ENCODE results near the gene MYO15A.

The MYO15A gene

GRCh38 chr17:18108401-18109312, at the start of gene MYO15A:
MYO15A (plus strand) TSS chr17:18108756; CDS start chr17:18118801, 10,045 bp downstream.
- no peak for DNase-seq

DNA sequence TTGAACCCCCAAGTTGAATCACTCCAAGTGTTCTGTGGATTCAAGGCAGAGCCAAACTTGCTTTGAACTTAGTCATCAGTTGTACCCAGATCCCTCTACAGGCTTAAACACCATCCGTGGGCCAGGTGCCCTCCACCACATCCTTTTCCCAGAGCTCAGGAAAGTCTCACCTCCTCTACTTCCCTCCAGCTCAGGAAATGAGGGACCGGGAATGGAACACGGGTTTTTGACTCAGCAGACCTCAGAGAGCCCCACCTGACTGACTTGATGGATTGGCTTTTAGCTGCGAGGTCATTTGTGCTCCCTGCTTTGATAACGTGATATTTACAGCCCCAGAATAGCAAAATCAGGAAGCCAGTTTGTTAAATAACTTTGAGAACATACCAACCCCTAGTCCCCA, 49.3 kb upstream of the MYO15A start:
- no peak for DNase-seq

DNA sequence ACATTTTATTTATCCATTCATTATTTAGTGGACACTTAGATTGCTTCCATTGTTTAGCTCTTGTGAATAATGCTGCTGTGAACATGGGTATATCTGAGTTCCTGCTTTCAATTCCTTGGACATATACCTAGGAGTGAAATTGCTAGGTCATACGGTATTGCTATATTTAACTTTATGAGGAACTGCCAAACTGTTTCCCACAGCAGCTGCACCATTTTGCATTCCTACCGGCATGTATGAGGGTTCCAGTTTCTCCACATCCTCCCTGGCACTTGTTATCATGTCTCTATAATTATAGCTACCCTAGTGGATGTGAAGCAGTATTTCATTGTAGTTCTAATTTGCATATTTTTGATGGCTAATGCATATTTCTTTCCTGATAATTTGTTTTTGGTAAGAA, 44.5 kb upstream of the MYO15A start:
- no peak for DNase-seq

DNA sequence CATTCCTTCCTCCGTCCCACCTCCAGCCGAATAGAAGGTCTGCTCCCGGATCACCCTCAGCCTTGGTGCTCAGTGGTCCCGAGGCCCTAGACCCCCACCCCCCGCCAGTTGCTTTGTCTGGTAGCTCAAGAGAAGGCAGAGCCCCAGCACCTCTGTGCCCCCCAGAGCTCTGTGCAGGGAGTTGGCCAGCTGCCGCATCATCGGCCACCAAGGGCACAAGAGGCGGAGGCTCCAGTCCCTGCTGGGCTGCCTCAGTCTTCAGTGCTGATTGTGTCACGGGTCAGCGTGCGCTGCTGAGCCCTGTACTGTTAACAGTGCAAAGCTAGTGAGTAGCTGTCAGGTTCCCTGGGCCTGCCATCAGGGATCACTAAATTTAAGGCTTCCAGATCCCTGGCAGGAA, 43.0 kb upstream of the MYO15A start:
- no peak for DNase-seq

GRCh38 chr17:18066866-18067265, 41.7 kb upstream of the MYO15A start:
- no peak for DNase-seq

- DNase-seq, result no peak
Measured at GRCh38 chr17:18069101-18069500, 39.5 kb upstream of the MYO15A start.

GRCh38 chr17:18070861-18071340, 37.7 kb upstream of the MYO15A start:
- no peak for DNase-seq

GRCh38 chr17:18071751-18072150, 36.8 kb upstream of the MYO15A start:
- DNase-seq, result no peak

DNA sequence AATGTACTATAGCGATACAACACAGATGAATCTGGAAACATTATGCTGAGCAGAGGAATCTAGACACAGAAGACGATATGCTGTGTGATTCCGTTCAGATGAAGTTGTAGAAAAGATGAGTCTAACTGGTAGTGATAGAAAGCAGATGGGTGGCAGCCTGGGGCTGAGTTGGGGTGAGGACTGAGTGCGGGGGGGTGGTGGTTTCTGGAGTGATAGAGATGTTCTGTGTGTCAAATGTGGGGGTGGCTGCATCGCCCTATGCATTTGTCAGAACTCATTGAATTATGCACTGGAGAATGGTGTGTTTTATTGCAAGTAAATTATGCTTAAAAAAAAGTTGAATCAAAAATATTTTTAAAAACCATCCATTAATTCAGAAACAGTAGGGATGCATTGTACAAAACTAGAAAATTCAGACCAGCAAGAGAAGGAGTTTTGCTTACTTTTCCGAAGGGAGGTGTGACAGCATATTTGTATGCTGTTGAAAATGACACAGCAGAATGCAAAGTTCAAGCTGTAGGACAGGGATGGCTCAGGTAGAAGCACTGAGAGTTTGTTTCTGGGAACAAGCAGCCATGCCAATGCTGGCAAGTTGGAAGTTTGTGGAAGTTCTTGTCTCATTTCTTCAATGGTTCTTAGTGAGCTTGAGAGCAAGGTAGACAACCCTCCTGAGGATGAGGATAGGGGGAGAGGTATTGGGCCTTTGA, 33.8 kb upstream of the MYO15A start:
- DNase-seq, result no peak

DNA sequence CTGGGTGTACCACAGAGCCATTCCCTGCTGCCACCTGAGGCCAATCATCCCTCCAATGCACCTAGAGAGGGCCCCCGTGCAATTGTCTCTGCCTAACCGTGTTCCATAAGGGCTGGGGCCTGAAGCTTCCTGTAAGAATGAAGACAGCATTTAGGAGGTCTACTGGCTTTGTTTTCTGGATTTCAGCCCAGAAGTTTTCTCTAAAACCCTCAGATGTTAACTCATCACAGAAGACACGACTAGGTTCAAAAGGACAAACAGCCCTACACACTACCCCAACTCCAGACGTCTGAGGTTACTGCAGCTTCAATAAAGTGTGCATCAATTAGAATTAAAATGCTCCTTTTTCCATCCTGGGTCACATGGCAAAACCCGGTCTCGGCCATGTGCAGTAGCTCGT, 31.6 kb upstream of the MYO15A start:
- DNase-seq, result no peak

- DNase-seq, result no peak
Measured at GRCh38 chr17:18079543-18079942, 29.0 kb upstream of the MYO15A start.

DNA sequence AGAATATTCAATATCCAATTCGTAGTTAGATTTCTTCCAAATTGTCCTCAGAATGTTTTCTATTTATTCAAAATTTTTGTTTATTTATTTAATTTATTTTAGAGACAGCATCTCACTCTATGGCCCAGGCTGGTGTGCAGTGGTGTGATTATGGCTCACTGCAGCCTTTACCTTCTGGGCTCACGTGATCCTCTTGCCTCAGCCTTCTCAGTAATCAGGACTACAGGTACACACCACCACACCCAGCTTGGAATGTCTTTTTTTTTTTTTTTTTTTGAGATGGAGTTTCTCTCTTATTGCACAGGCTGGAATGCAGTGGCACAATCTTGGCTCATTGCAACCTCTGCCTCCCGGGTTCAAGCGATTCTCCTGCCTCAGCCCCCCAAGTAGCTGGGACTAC, 24.3 kb upstream of the MYO15A start:
- no peak for DNase-seq

GRCh38 chr17:18087610-18088491, 20.7 kb upstream of the MYO15A start, which contains the start of gene DRG2:
DRG2 (plus strand) TSS chr17:18087948; CDS start chr17:18088024, 76 bp downstream.
- peak; percentile 78 to 84 (median 80) for DNase-seq

GRCh38 chr17:18089613-18090012, 18.9 kb upstream of the MYO15A start:
- DNase-seq, result no peak

DNA sequence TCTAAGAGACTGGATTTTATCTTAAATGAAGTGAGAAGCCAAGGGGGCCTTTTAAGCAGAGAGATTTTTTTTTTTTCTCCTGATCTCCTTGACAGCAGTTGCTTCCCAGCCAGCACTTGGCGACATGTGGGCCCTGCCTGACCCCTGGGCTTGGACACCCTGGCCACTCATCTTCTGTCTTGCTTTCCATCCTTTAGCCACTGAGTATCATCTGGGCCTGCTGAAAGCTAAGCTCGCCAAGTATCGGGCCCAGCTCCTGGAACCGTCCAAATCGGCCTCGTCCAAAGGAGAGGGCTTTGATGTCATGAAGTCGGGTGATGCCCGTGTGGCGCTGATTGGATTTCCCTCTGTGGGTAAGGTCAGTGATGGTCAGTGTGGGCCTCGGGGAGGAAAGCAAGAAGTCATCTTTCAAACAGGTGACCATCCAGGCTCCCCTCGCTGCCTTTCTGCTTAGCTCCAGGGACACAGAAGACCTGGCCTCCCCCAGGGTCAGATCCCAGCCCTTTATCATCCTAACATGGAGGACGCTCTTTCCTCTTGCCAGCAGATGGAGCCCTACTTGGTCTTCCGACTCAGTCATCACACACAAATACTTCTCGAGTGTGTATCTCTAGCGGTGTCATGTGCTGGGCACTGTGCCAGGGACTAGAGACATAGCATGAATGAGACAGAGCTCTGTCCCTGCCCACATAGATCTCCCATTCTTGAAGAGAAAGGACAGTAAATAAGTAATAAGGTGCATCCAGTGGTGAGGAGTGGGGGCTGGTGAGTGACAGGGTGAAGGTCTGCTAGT, 14.7 kb upstream of the MYO15A start:
- DNase-seq, result no peak

DNA sequence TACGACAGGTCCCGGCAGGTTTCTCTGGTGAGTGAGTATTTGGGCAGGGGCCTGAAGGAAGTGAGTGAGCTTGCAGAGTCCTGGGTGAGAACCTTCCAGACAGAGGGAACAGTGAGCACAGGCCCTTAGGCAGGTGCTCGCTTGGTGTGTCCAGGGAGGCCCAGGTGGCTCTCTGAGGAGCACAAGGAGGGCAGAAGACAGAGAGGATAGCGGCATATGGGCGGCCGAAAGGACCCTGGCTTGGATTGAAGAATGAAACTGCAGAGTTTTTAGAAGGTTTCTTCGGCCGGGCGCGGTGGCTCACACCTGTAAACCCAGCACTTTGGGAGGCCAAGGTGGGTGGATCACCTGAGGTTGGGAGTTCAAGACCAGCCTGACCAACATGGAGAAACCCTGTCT, 14.1 kb upstream of the MYO15A start:
- DNase-seq, result no peak

- no peak for DNase-seq
Measured at GRCh38 chr17:18099516-18099915, 9.0 kb upstream of the MYO15A start.

DNA sequence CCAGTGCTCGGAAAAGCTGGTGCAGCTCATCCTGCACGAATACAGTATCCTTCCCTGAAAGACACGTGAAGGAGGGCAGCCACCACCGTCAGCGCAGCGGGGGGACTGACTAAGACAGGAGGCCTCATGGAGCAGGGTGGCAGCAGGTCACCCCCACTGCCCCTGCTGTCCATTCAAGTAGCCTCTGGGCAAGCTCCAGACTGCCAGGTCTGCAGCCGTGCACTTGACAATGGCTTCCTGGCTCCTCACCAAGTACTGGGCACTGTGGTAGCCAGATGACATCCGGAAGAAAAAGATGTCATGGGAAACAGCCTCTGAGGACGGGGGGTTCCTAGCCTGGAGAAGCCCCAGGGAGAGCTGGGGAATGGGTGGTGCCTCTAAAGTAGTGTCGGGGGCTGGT, 7.9 kb upstream of the MYO15A start:
- no peak for DNase-seq

- no peak for DNase-seq
Measured at GRCh38 chr17:18101828-18102227, 6.7 kb upstream of the MYO15A start.

DNA sequence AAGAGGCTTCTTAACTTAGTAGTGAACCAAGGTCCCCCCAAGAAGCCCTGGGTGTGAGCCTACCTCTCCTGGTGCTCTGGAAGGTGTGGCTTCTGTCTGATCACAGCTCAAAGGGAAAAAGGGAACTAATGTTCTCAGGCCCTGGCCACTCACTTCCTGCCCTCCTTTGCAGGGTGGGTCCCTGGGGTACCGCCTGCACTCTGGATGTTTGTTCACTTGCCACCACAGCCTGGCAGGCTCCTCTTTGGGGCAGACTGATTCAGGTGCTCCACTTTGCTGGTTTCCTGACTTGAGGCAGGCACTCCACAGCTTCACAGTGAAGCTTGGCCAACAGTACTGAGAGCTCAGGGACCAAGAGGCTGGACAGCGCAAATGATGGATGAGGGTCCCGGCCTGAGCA, 5.9 kb upstream of the MYO15A start:
- no peak for DNase-seq

GRCh38 chr17:18105027-18105426, 3.5 kb upstream of the MYO15A start:
- DNase-seq, result no peak

GRCh38 chr17:18105595-18105994, 3.0 kb upstream of the MYO15A start:
- no peak for DNase-seq

Measured in activated CD4-positive, CD25-positive, alpha-beta regulatory T cell (primary cell).